ENCODE measurements around the gene IGFBP3. TPM values are rescaled to one million over a fixed set of nuclear protein-coding genes. Genes with fewer than 3 reads are reported as not detected.

The IGFBP3 gene
- total and polyA plus RNA-seq, 9 of the 15 experiments (the other 6 are each of a cell fraction or from before 2014, with no cell fraction given): 0.08 to 0.22 (median 0.10) TPM; not detected in 5

- TF ChIP-seq ZBTB26 (CRISPR knock-in tag; IDR thresholded peaks at IDR 0.05) (no peak), REST (IDR thresholded peaks at IDR 0.05; ENCODE audit: borderline replicate concordance) (no peak), REST (CRISPR knock-in tag; IDR thresholded peaks at IDR 0.05; ENCODE audit: low read depth) (no peak)
- TF ChIP-seq, protein P1, sequence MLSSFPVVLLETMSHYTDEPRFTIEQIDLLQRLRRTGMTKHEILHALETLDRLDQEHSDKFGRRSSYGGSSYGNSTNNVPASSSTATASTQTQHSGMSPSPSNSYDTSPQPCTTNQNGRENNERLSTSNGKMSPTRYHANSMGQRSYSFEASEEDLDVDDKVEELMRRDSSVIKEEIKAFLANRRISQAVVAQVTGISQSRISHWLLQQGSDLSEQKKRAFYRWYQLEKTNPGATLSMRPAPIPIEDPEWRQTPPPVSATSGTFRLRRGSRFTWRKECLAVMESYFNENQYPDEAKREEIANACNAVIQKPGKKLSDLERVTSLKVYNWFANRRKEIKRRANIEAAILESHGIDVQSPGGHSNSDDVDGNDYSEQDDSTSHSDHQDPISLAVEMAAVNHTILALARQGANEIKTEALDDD (IDR thresholded peaks at IDR 0.05): no peak
Observed at GRCh38 chr7:45917064-45917463, 4.0 kb downstream of the IGFBP3 start (continued).
